T-helper 22 cell (primary cell): ENCODE results near the gene POU6F2.
"Not testable (repeated sequence)": the region's sequence is repeated elsewhere in the genome, so short reads cannot be mapped to it uniquely, and the experiment has no call there.

ENCODE experiments used
- DNase-seq: peaks from one replicate; pipeline ENCODE4 v3.0.0-alpha.2; 2020; ENCODE audit warnings: low read depth

POU6F2 gene

GRCh38 chr7:39355664-39356063, 378.0 kb downstream of the POU6F2 start:
- DNase-seq, result no peak

GRCh38 chr7:39356172-39356925, 378.6 kb downstream of the POU6F2 start:
- no peak for DNase-seq

- DNase-seq, result no peak
Measured at GRCh38 chr7:39357648-39358047, 379.9 kb downstream of the POU6F2 start.

- DNase-seq, result no peak
Measured at GRCh38 chr7:39360038-39360437, 382.3 kb downstream of the POU6F2 start.

- DNase-seq, result no peak
Measured at GRCh38 chr7:39360766-39361165, 383.1 kb downstream of the POU6F2 start.

- no peak for DNase-seq
Measured at GRCh38 chr7:39365751-39366295, 388.1 kb downstream of the POU6F2 start.

- DNase-seq, result no peak
Measured at GRCh38 chr7:39367451-39367850, 389.7 kb downstream of the POU6F2 start.

- DNase-seq, result no peak
Measured at GRCh38 chr7:39367943-39368342, 390.2 kb downstream of the POU6F2 start.

GRCh38 chr7:39372383-39372782, 394.7 kb downstream of the POU6F2 start:
- no peak for DNase-seq

GRCh38 chr7:39374436-39375040, 396.8 kb downstream of the POU6F2 start:
- no peak for DNase-seq

- DNase-seq, result no peak
Measured at GRCh38 chr7:39375047-39375873, 397.6 kb downstream of the POU6F2 start.

- no peak for DNase-seq
Measured at GRCh38 chr7:39375874-39376190, 398.1 kb downstream of the POU6F2 start.

GRCh38 chr7:39376881-39377280, 399.2 kb downstream of the POU6F2 start:
- DNase-seq, result not testable (repeated sequence)

GRCh38 chr7:39379416-39379815, 401.7 kb downstream of the POU6F2 start:
- no peak for DNase-seq

- no peak for DNase-seq
Measured at GRCh38 chr7:39383136-39383535, 405.4 kb downstream of the POU6F2 start.

GRCh38 chr7:39384386-39384785, 406.7 kb downstream of the POU6F2 start:
- DNase-seq, result no peak

GRCh38 chr7:39386718-39387117, 409.0 kb downstream of the POU6F2 start:
- DNase-seq, result no peak

GRCh38 chr7:39392151-39392550, 414.4 kb downstream of the POU6F2 start:
- no peak for DNase-seq

GRCh38 chr7:39394105-39394680, 416.5 kb downstream of the POU6F2 start:
- DNase-seq, result no peak

- DNase-seq, result no peak
Measured at GRCh38 chr7:39399458-39399857, 421.7 kb downstream of the POU6F2 start.

GRCh38 chr7:39399986-39400385, 422.3 kb downstream of the POU6F2 start:
- no peak for DNase-seq

- DNase-seq, result no peak
Measured at GRCh38 chr7:39400836-39401235, 423.1 kb downstream of the POU6F2 start.
